Measurements from ENCODE around the gene KDM1A.

Gene KDM1A

DNA sequence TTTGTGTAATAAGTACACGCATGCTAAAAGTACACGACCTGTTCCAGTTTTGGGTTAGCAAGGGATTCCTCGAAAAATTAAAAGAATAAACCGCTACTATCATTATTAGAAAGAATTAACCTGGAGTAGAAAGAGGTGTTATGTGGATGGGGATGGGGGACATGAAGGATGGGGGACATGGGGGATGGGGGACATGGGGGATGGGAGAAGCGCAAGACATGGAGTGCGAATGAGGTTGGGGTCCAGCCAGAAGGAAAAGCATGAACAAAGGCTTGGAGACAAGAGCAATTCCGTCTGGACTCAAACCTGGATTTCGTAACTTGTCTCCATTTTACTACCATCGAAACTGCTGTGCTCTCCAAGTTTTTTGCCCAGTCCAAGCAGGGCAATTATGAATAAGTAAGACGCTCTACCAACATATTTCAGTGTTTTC is 591 bp upstream of the KDM1A start:
- no peak for DNase-seq

DNA sequence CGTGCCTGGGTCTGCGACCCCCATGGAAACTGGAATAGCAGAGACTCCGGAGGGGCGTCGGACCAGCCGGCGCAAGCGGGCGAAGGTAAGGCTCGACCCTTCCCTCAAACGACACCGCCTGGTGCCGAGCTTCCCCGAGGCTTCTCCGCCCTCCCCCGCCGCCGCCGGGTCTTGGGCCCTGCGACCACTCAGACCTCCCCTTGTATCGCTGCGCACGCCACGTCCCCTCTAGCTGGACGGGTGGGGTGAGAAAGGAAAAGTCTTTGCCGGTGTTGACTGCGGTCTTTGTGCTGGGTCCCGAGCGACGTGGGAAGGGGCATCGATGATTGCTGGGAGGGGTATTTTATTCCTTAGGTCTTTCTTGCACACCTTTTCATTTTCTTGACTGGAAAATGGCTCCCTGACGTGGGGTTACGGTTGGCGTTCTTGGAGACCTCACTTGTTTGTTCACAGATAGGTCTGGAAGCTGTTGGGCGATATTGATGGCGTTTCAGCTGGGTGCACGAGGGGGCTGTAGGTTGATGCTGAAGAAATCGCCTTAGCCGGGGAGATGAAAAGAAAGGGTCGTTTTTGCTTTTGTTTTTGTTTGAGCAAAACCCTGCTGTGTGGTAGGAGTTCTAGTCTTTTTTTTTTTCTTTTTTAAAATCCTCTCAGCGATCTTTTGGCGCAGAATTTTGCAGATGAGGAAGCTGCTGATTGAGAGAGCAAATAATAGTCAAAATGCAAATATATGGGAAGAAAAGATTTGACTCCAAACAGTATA is 776 bp downstream of the KDM1A start:
- DNase-seq: no peak

DNA sequence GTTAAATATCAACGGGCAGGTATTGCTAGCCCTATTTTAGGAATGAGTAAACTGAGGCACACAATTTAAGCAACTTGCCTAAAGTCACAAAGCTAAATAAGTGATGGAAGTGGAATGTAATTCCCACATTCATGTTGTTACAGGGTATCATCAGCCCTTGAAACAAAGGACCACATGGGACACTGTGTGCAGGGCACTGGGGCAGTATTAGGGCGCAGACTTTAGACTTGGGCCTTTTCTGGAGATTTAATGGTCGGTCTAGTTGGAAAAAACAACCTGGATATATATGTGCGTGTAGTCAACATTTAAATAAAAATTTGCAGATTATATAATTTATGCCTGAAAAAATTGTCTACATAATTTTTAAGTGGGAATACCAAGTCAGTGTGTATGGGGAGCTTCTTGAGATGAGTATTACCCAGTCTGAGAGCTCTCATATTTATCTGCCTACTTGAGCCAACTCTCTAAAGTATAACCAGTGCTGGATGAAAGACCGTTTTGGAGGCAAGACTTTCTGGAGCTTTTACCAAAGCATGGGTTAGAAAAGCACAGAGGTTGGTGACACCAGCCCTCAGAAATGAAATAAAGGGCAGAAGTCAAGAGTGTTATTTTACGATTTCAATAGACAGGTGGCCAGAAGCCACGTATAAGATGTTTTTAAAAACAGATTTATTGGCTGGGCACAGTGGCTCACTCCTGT is 1.6 kb downstream of the KDM1A start:
- no peak for DNase-seq

DNA sequence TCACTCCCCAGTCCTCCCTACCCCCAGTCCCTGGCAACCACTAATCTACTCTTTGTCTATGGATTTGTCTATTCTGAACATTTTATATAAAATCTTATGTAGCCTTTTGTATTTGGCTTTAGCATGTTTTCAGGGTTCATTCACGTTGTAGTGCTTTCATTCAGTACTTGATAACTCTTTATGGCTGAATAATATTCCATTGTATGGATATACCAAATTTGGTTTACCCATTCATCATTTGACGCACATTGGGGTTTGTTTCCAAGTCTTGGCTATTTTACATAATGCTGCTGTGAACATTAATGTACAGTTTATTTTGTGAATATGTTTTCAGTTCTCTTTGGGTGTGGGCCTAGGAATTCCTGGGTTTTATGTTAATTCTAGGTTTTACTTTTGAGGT is 2.6 kb downstream of the KDM1A start:
- no peak for DNase-seq

DNA sequence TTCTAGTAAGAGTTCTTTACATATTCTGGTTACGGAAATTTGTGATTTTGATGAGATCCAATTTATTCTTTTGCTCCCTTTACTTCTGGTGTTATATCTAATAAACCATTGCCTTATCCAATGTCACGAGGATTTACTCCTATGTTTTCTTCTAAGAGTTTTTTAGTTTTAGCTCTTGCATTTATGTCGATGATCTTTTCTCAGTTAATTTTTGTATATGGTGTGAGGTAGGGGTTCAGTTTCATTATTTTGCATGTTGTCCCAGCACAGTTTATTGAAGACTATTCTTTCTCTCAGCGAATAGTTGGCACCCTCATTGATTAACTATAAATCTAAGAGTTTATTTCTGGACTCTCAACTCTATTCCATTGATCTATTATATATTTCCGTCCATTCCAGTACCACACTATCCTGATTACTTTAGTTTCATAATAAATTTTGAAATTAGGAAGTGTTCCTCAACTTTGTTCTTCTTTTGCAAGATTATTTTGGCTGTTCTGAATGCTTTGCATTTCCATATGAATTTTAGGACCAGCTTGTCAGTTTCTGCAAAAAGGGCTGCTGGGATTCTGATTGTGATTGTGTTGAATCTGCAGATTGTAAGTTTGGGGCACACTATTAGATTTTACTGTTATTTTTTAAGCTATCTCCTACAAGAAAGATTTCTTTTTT is 4.0 kb downstream of the KDM1A start:
- DNase-seq: no peak

DNA sequence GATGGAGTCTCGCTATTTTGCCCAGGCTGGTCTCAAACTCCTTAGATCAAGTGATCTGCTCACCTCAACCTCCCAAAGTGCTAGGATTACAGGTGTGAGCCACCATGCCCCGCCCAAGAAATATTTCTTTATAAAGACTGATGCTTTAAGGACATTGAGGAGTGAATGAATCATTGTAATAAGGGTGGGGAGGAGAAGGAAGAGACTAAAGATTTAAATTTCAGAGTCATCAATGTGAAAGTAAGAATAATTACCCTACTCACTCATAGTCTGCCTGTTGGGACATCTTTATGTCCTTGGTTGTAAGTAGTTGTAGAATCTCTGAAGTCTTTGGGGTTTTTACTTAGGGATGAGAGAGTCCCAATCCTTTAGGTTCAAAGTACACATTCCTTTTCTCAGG is 7.3 kb downstream of the KDM1A start:
- no peak for DNase-seq

DNA sequence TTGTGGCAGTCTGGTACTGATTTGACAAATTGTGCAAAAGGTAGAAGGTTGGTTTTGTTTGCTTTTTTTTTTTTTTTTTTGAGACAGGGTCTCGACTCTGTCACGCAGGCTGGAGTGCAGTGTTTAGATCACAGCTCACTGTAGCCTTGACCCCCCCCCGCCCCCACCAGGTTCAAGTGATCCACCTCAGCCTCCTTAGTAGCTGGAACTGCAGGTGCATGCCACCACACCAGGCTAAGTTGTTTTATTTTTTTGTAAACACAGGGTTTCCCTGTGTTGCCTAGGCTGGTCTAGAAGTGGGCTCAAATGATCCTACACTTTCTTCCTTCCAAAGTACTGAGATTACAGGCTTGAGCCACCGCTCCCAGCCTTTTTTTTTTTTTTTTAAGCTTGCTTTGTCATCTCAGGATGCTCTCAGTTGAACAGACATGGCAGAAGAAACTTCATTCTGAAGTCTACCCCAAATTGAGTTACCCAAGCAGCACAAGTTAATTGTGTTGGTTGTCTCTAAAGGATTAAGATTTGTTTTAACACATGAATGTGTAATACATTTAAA is 8.2 kb downstream of the KDM1A start:
- DNase-seq: no peak

DNA sequence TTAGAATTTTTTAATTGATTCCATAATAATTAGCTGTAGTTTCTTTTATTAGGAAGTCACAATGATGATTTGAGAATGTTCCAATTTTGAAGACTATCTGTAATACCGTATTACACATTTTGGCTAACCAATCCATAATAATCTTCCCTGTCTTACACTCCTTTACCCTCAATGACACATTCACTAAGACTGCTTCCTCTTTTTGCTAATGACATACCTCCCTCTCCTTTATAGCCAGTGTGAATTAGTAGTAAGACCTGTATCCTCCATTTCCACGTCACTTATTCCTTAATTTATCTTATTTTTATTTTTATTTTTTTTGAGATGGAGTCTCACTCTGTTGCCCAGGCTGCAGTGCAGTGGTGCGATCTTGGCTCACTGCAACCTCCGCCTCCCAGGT is 10.1 kb downstream of the KDM1A start:
- DNase-seq: no peak

DNA sequence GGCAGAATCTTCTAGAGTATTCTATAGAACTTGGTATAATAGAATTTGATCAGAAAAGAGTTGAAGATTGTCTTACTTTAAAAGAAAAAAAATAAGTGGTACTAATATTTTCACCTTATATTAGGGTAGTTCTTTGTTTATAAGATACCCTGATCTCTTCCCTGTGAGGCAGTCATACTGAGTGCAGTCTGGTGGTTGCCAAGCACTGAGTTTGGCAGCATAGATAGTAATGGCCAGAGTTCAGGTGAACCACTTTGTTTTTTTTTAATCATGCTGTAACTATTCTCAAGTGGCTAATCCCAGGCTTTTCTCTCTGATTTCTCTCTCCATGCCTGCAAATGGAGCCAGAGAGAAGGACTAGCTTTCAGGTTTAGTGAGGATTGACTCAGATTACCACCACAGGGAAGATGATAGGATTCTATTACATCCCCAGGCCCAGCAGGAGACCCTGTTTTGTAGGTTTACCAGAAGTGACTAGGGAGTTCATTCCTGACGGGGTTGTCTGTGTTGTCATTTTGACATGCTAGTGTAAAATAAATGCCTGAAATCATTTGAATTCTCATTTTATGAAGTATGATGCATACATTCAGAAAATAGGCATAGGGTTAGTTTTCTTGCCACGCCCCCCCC is 16.7 kb downstream of the KDM1A start:
- no peak for DNase-seq

DNA sequence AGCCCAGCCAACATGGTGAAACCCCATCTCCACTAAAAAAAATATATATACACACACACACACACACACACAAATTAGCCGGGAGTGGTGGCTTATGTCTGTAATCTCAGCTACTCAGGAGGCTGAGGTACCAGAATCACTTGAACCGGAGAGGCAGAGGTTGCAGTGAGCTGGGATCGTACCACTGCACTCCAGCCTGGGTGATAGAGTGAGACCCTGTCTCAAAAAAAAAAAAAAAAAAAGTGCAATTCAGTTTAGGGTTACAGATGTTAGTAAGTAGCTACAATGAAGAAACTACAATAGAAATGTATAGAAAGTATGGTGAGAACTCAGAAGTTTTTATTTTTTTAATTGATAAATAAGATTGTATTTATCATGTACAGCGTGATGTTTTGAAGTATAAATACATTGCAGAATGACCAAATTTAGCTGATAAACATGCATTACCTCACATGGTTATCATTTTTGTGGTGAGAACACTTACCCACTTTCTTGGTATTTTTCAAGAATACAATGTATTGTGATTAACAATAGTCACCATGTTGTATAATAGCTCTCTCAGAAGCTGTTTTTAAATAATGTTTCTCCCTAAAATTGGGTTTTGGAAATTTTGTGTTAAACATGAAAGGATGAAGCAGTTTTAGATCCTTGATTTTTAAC is 17.9 kb downstream of the KDM1A start:
- DNase-seq: no peak

DNA sequence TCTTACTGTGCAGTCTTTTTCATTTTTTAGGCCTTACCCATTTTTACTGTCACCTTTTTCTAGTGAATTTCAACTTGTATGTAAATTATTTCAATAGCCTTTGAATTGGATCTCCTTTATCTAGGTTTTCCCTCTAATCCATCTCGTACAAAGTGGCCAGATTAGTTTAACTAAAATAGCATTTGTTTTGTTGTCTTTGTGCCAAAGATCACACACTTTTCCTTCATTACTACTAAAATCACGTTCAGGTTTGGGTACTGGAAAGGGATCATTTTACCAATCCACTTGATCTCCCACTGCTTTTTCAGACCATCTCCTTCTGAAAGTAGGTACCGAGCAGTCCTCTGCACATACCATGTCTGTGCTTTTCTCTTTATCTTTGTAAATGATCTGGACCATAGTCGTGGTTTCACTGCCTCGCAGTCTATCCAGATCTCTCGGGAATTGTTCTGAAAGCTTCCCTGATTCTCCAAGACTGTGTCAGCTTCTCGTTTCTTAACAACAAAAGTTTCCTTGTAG is 20.1 kb downstream of the KDM1A start:
- no peak for DNase-seq

DNA sequence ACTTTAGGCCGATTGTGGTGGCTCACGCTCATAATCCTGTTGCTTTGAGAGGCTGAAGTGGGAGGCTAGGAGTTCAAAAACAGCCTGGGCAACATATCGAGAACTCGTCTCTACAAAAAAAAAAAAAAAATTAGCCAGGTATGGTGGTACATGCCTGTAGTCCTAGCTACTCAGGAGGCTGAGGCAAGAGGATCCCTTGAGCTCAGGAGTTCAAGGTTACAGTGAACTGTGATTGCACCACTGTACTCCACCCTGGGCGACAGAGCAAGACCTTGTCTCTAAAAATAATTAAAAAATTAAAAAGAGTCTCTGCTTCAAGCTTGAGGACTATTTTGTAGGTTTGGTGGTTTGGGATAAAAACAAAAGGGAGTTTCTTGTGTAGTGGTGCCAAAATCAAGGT is 21.2 kb downstream of the KDM1A start:
- DNase-seq: no peak

DNA sequence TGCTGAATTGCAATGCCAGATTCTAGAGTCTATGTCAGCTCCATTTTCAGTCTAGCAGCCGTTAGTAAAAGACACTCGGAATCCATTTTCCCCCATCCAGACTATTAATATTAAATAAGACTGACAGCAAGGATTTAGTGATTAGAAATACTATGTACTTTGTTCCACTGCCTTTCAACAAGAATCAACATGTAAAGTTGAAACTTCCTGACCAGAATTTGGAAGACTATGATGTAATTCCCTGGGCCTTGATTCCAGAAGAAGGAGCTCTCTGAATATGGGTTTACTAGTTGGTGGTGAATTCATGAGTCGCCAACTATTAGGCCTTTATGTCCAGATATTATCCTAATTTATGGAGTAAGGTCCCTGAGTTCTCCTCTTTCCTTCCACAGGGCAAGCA is 24.8 kb downstream of the KDM1A start:
- DNase-seq: no peak

DNA sequence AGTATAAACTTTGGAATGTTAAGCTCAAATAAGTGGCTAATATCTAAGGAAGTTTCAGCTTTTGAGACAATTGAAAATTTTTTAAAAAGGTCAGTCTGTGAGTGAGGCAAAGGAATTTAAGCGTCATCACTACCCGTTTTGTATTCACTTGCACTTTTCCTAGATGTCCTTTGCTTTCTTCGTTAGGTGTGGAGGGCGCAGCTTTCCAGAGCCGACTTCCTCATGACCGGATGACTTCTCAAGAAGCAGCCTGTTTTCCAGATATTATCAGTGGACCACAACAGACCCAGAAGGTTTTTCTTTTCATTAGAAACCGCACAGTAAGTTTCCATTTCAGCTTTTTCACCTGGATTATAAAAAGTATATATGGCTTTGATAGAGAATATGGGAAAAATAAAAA is 30.9 kb downstream of the KDM1A start:
- no peak for DNase-seq

DNA sequence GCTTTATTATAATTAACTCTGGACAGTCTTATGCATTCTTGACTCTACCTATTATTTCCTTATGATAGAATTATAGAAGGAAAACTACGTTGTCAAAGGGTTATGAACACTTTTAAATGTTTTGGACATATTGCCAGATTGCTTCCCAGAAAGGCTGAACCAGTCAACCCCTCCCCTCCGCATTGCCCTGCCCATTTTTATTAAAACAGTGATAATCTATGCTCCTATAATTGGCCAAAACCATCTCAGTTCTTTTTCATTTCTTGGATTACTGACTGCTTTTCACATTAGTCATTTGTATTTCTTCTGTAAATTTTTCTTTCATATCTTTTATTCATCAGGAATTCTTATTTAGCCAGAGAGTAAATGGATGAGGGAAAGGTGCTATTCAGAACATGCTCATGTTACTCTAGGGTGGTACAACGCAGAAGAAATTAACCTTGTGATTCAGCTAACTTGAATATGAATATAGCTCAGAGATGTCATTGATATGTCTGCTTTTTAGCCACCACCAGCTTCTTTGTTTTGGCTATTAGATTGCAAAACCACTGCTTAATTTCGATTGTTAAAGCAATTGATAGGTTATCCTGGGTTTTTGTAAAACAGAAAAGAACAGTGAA is 32.1 kb downstream of the KDM1A start:
- DNase-seq: no peak

DNA sequence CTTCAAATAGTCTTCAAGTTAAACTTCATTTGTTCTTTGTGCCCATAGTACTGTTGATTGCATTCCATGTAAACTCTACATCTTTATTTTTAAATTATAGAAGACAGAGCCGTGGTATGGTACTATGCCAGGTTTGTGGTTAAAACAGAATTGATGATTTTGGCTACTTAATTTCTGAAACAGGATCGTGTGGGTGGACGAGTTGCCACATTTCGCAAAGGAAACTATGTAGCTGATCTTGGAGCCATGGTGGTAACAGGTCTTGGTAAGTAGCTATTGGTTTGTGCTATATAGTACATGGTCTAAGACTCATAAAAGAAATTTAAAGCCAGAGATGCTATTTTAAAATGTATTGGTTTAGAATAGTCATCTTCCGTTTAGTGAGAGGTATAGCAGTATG is 38.0 kb downstream of the KDM1A start:
- no peak for DNase-seq

DNA sequence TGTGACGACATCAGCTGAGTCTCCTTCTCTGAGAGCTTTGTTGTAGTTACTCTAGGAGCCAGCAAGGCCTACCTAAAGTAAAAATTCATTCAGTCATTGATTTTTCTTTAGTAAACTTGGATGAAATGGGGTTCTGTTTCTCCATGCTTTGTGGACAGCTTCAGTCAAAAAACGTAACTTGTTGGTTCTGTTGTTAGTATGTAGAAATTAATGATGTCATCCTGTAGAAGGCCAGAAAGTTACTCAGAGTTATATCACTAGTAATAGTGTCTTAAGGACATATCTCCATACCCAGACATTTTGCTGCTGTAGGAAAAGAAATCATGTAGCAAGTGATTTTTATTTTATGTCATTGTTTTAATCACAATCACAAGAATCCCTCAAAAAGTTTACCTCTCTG is 43.0 kb downstream of the KDM1A start:
- no peak for DNase-seq

DNA sequence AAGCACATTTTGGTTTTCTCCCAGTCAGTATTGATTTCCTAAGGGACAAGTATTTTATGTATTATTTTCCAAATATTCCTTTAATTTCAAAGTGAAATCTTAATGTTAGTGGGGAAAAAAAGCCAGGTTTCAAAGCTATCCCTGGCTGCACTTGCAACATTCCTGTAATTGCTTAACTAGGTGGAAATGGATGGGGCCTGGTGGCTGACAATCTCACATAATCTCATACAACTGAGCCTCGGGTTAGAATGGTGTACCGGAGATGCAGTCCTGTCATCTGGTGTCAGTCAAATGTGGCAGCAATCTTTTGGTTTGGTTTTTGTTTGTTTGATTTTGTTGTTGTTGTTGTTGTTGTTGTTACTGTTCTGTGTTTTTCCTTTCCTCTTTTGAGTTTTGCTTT is 46.1 kb downstream of the KDM1A start:
- DNase-seq: no peak

DNA sequence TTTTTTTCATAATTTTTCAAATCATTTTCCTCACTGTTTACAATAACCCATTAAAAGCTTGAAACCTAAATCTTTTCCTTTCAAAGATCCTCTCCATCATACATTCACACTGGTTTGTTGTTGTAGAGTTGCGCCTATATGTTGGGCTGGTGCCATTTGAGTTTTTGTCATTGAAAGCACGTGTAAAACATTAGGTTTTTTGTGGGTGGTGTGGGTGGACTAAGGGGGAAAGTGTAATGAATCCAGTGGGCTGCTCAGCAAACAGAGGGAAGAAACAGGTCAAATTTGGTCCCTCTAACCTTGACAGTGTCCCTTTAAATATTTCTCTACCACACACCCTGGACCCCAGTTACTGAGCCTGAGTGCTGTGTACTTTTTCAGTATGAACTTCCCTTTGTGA is 46.8 kb downstream of the KDM1A start:
- DNase-seq: no peak

DNA sequence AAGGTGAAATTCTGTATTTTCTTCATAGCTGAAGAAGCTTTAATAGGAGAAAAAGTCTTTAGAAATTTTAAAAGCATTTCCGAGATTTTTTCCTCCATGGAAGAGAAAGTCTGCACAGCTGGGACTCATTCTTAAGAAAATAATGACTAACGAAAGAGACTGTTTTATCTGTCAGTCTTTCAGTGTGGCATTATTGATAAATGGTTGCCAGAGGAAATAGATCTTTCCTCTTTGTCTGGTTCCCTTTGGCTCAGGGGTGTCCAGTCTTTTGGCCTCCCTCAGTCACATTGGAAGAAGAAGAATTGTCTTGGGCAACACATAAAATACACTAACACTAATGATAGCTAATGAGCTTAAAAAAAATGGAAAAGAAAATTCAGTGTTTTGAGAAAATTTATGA is 49.9 kb downstream of the KDM1A start:
- no peak for DNase-seq

DNA sequence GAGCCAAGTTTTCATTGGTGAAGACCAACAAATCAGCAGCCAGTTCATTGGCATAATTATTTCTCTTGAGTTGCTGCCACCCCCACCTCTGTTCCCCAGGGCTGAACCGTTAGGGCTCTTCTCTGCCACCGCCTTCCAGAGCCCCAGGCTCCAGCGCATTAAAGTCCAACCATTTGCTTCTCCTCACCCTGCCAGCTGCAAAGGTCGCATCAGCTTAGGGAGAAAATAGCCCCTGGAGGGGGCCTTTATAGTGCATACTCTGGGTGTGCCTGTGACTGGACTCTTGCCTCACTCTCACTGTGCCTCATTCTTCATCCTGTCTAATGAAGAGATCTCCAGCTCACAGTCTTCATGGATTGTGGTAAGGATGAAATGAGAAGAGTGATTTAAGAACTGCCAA is 50.4 kb downstream of the KDM1A start:
- no peak for DNase-seq

DNA sequence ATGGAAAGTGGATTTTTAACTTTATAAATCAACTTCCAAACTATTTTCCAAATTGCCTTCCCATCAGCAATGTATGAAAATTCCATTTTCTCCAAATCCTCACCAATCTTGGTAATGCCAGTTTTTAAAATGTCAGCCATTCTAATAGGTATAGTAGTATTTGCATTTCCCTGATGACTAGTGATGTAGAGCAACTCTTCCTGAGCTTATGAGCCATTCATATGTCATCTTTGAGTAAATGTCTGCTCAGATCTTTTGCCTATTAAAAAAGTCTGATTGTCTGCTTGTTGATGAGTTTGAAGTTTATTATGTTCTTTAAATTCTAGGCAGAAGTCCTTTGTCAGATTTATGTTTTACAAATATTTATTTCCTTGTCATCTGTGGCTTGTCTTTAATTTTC is 54.7 kb downstream of the KDM1A start:
- no peak for DNase-seq
